Memory B cell (primary cell): Measurements from ENCODE around the gene KARS1.
"Not testable (repeated sequence)": the region's sequence is repeated elsewhere in the genome, so short reads cannot be mapped to it uniquely, and the experiment has no call there.

Experiments
- ATAC-seq: fragments of 150-1000 bp; cut with Tn5 transposase; 2 replicates; pipeline ENCODE4 v1.10.0; 2021; ENCODE audit warnings: low read depth, mild to moderate bottlenecking, moderate library complexity
- DNase-seq, 2 donors: peaks; one replicate each; pipeline ENCODE4 v3.0.0; 2022; ENCODE audit warnings: low spot score in 2 of 2
- H3K27ac Mint-ChIP-seq: one replicate; pipeline ENCODE4 v1.8.0; 2022; ENCODE audit warnings: mild to moderate bottlenecking, moderate library complexity, mixed read lengths
- H3K27me3 Mint-ChIP-seq: one replicate; pipeline ENCODE4 v1.8.0; 2022; ENCODE audit warnings: mixed read lengths
- H3K36me3 Mint-ChIP-seq: one replicate; pipeline ENCODE4 v1.8.0; 2022; ENCODE audit warnings: mild to moderate bottlenecking, mixed read lengths
- H3K4me1 Mint-ChIP-seq: one replicate; pipeline ENCODE4 v1.8.0; 2022; ENCODE audit warnings: mixed read lengths
- H3K4me3 Mint-ChIP-seq: one replicate; pipeline ENCODE4 v1.8.0; 2022; ENCODE audit warnings: mild to moderate bottlenecking, moderate library complexity, mixed read lengths
- H3K9me3 Mint-ChIP-seq: one replicate; pipeline ENCODE4 v1.8.0; 2022; ENCODE audit warnings: mixed read lengths

KARS1 gene

DNA sequence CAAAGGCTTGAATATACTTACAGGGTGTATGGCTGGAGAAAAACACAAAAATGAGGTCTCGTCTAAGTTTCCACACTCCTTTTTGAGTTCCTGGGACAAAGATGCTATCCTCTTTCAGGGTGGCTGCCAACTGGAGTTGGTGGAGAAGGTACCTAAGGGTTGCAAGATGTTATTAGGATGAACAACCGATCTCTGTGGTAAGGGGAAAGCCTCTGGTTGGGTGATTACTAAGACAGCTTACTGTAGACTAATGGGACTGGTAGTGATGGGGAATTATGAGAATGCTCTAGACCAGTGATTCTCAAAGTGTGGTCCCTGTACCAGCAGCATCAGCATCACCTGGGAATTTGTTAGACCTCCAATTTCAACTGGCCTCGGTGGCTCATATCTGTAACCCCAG, 30.3 kb downstream of the KARS1 start:
- Mint-ChIP-seq H3K4me3 (no peak overlapping the region), H3K27me3 (no peaks in the 10 kb centered on the region), H3K27ac (peak overlapping the region; percentile 64), H3K4me1 (peaks cover 22% of the 10 kb centered on the region), H3K36me3 (peaks cover 28% of the 10 kb centered on the region), H3K9me3 (no peaks in the 10 kb centered on the region)
- no peak for DNase-seq
- no peak for ATAC-seq

DNA sequence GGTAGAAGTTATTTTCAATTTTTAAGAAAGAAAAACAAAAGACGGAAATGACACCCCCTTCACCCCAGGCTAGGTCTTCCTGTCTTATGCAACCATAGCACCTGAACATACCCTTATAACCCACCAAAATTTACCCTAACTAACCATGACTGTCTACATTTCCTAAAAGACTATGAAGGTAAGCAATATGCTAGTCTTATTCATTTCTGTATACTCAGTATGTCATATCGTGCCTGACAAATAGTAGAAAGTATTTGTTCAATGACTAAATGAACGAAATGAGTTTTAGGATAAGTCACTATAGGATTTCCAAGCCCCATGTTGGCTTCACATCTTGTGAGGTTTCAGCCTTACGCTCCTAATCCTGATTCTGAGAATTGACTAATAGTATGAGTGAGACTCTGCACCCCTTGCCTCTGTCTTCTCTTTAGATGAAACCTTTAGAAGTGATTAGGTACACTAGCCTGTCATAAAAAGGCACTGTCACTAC, 30.9 kb downstream of the KARS1 start:
- H3K4me3 Mint-ChIP-seq = no peak overlapping the region

GRCh38 chr16:75615619-75616018, 31.8 kb downstream of the KARS1 start:
- Mint-ChIP-seq H3K4me1 (peaks cover 14% of the 10 kb centered on the region), H3K27ac (no peak overlapping the region), H3K27me3 (no peaks in the 10 kb centered on the region), H3K4me3 (no peak overlapping the region), H3K9me3 (no peaks in the 10 kb centered on the region), H3K36me3 (peaks cover 30% of the 10 kb centered on the region)
- no peak for ATAC-seq
- no peak for DNase-seq

More for the DNA sequence above, 30.9 kb downstream of the KARS1 start:
- Mint-ChIP-seq H3K4me1 (peaks cover 19% of the 10 kb centered on the region), H3K36me3 (peaks cover 30% of the 10 kb centered on the region), H3K27ac (no peak overlapping the region), H3K9me3 (no peaks in the 10 kb centered on the region), H3K27me3 (no peaks in the 10 kb centered on the region)
- ATAC-seq (no peak), DNase-seq (no peak)

DNA sequence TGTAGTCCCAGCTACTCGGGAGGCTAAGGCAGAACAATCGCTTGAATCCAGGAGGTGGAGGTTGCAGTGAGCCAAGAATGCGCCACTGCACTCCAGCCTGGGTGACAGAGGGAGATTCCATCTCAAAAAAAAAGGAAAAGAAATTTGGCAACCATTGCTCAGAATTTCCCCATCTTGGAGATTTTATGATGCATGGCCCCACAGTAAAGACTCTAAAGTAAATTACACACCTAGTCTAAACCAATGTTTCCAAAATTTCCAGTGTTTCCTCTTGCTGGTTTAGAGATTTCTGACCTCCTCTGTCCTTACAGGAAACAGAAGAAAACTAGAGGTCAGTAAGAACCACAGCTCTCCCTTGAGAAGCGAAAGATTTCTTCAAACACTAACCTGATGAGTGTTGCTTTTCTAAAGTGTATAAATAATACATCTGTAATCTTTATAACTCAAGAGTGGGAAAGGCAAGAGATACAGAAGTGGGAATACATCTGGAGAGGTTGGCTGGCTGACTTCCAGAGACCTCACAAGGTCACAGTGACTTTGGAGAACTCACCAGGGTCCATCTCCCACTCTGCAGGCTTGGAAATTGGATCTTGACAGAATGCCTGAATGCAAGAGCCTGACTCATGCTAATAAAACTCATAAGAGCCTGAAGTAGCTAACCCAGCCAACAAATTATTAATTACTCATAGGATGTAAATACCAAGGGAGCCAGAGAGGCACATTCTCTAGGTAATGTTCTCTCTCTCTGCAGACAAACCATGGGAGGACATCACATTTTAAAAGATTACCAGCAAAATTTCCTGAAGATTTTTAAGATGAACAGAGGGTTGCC, 33.2 kb downstream of the KARS1 start:
- peaks cover 23% of the 10 kb centered on the region for H3K36me3 Mint-ChIP-seq

GRCh38 chr16:75606507-75606906, 41.0 kb downstream of the KARS1 start:
- Mint-ChIP-seq H3K27ac (no peak overlapping the region), H3K4me3 (no peak overlapping the region)

More for the DNA sequence above, 33.2 kb downstream of the KARS1 start:
- no peak for ATAC-seq
- Mint-ChIP-seq H3K4me1 (peaks cover 9% of the 10 kb centered on the region), H3K4me3 (no peak overlapping the region), H3K27me3 (no peaks in the 10 kb centered on the region), H3K27ac (no peak overlapping the region), H3K9me3 (no peaks in the 10 kb centered on the region)
- no peak for DNase-seq

GRCh38 chr16:75603241-75603640, 44.2 kb downstream of the KARS1 start:
- H3K27me3 Mint-ChIP-seq = no peaks in the 10 kb centered on the region
- ATAC-seq = no peak
- H3K4me3 Mint-ChIP-seq = no peak overlapping the region
- H3K36me3 Mint-ChIP-seq = peaks cover 49% of the 10 kb centered on the region
- H3K9me3 Mint-ChIP-seq = peaks cover 3% of the 10 kb centered on the region
- no peak for DNase-seq
- no peak overlapping the region for H3K27ac Mint-ChIP-seq
- H3K4me1 Mint-ChIP-seq = no peaks in the 10 kb centered on the region

More at GRCh38 chr16:75606507-75606906, 41.0 kb downstream of the KARS1 start:
- DNase-seq = no peak
- no peak for ATAC-seq
- peaks cover 3% of the 10 kb centered on the region for H3K9me3 Mint-ChIP-seq
- no peaks in the 10 kb centered on the region for H3K4me1 Mint-ChIP-seq
- peaks cover 39% of the 10 kb centered on the region for H3K36me3 Mint-ChIP-seq
- H3K27me3 Mint-ChIP-seq = no peaks in the 10 kb centered on the region

DNA sequence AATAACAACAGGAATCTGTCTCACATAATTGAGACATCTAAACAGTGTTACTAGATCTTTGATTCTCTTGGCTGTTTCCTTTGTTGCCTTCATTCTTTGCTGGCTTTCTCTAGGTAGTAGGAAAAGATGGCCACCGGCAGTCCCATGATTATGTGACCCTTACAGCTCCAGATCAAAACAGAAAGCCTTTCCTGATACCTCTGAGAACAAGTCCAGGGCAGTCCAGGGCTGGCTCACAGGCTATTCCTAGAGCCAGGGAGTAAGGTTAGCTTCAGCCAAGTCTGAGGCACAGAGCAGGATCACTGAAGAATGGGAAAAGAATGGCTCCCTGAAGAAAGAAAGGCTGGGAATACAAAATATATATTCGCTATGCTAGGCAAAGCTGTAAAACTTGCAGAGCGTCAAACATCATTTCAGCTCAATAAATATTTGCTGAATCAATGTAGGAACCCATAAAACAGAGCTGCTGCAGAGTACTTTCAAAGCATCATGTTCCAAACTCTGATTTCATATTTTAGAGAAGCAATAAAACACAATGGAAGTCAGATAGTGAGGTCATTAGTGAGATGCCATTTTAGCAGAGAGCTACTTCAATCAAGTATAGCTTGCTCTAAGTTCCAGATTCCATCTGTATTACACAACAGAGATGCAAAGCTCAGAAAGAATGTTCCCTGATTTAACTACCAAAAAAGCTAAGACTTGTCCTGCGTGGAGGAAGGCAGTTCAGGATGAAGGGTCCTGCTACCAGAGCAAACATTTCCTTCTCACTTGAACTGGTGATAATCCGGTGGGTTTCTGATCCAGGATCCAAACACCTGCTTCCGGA, 47.8 kb downstream of the KARS1 start:
- H3K27ac Mint-ChIP-seq = no peak overlapping the region
- DNase-seq = no peak

GRCh38 chr16:75593825-75594820, 53.3 kb downstream of the KARS1 start:
- H3K27me3 Mint-ChIP-seq = no peaks in the 10 kb centered on the region
- no peak overlapping the region for H3K4me3 Mint-ChIP-seq
- peaks cover 20% of the 10 kb centered on the region for H3K36me3 Mint-ChIP-seq
- ATAC-seq (no peak), DNase-seq (no peak)
- H3K4me1 Mint-ChIP-seq = no peaks in the 10 kb centered on the region
- H3K27ac Mint-ChIP-seq = no peak overlapping the region
- peaks cover 4% of the 10 kb centered on the region for H3K9me3 Mint-ChIP-seq

More for the DNA sequence above, 47.8 kb downstream of the KARS1 start:
- no peak overlapping the region for H3K4me3 Mint-ChIP-seq
- H3K9me3 Mint-ChIP-seq = peaks cover 7% of the 10 kb centered on the region
- no peaks in the 10 kb centered on the region for H3K4me1 Mint-ChIP-seq
- no peaks in the 10 kb centered on the region for H3K27me3 Mint-ChIP-seq
- H3K36me3 Mint-ChIP-seq = peaks cover 46% of the 10 kb centered on the region
- ATAC-seq = no peak

- Mint-ChIP-seq H3K4me3 (no peak overlapping the region), H3K4me1 (no peaks in the 10 kb centered on the region), H3K27ac (no peak overlapping the region), H3K27me3 (no peaks in the 10 kb centered on the region), H3K9me3 (peaks cover 4% of the 10 kb centered on the region), H3K36me3 (peaks cover 20% of the 10 kb centered on the region)
- ATAC-seq = no peak
- DNase-seq = no peak
Observed at GRCh38 chr16:75593308-75593707, 54.2 kb downstream of the KARS1 start.

DNA sequence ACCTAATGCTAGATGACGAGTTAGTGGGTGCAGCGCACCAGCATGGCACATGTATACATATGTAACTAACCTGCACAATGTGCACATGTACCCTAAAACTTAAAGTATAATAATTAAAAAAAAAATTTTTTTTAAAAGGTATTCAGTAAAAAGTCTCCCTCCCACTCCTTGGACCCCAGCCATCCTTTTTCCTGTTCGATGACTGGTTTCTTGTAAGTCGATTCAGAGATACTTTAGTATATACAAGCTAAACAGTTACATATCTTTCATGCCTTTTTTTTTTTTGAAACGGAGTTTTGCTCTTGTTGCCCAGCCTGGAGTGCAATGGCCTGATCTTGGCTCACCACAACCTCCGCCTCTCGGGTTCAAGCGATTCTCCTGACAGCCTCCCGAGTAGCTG, 55.5 kb downstream of the KARS1 start:
- H3K4me3 Mint-ChIP-seq, H3K36me3 Mint-ChIP-seq, H3K27me3 Mint-ChIP-seq, H3K9me3 Mint-ChIP-seq, H3K4me1 Mint-ChIP-seq, H3K27ac Mint-ChIP-seq, ATAC-seq, DNase-seq: not testable (repeated sequence)

DNA sequence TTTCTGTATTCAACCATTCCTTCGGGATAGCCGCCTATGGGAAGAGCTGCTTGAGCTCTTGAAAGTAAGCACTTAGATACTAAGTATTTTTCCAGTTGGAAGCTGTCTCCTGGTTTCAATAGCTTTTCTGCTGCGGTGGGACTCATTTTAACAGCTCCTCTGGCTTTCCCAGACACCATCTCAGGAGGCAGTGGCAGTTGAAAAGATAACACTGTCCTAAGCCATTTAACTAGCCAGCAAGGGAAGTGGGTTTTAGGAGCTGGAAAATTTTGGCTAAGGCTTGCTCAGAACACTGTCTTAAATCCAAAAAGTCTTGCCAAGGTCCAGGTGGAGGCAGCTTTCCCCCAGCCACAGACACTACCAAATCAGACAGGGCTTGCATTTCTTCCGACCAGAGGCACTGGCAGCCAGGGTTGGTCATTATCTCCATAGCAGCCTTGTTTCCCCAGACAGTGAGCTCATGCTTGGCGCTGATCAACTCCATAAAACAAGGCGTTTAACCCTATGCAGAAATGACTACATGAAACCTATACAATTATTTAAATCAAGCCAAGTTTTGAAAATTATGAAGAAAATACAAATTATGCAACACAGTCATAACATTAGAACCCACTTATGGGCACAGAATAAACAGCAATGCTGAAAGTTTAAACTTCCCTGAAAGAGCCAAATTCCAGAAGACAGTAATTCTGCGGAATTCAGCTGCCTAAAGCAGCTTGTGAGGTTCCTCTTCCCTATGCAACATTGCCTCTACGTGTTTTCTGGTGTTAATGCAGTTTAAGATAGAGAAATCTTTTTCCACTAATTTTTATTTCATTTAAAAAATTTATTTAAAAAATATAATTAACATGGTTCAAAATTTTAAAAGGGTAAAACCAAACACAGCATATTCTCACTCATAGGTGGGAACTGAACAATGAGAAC, 56.3 kb downstream of the KARS1 start:
- DNase-seq (no peak), ATAC-seq (no peak)
- H3K4me1 Mint-ChIP-seq = no peaks in the 10 kb centered on the region
- no peaks in the 10 kb centered on the region for H3K27me3 Mint-ChIP-seq
- H3K9me3 Mint-ChIP-seq = no peaks in the 10 kb centered on the region
- H3K27ac Mint-ChIP-seq = no peak overlapping the region
- H3K36me3 Mint-ChIP-seq = peaks cover 7% of the 10 kb centered on the region
- no peak overlapping the region for H3K4me3 Mint-ChIP-seq

GRCh38 chr16:75589306-75589705, 58.2 kb downstream of the KARS1 start:
- no peaks in the 10 kb centered on the region for H3K9me3 Mint-ChIP-seq
- no peak overlapping the region for H3K27ac Mint-ChIP-seq
- no peak for DNase-seq
- H3K27me3 Mint-ChIP-seq = no peaks in the 10 kb centered on the region
- no peak for ATAC-seq
- peaks cover 5% of the 10 kb centered on the region for H3K36me3 Mint-ChIP-seq
- no peak overlapping the region for H3K4me3 Mint-ChIP-seq
- H3K4me1 Mint-ChIP-seq = peaks cover 13% of the 10 kb centered on the region
